Karpas-422 (cell line): ENCODE results near the gene CST6. TPM values are rescaled to one million over a fixed set of nuclear protein-coding genes. Genes with fewer than 3 reads are reported as not detected.
"Not testable (repeated sequence)": the region's sequence is repeated elsewhere in the genome, so short reads cannot be mapped to it uniquely, and the experiment has no call there.

Source experiments
- DNase-seq: peaks from one replicate; pipeline ENCODE4 v3.0.0-alpha.2; 2015
- H2AFZ ChIP-seq: fragments of 200-600 bp; sonication (generic); 2 replicates; pipeline ENCODE4 v1.6.1; 2014; ENCODE audit warnings: antibody characterized with exemption, low read length, mixed read lengths
- H3K27ac ChIP-seq: fragments of 200-600 bp; sonication (generic); 2 replicates; pipeline ENCODE4 v1.5.1; 2014; ENCODE audit warnings: mild to moderate bottlenecking, low read length, moderate library complexity
- H3K27me3 ChIP-seq: fragments of 200-600 bp; sonication (generic); 2 replicates; pipeline ENCODE4 v1.6.1; 2014; ENCODE audit warnings: low read length, mixed read lengths
- H3K36me3 ChIP-seq: fragments of 200-600 bp; sonication (generic); 2 replicates; pipeline ENCODE4 v1.6.1; 2014; ENCODE audit warnings: low read length, mixed read lengths; ENCODE audit not compliant: insufficient read depth
- H3K4me1 ChIP-seq: fragments of 200-600 bp; sonication (generic); 2 replicates; pipeline ENCODE4 v1.6.1; 2014; ENCODE audit warnings: mild to moderate bottlenecking, low read length, mixed read lengths
- H3K4me2 ChIP-seq: fragments of 200-600 bp; sonication (generic); 2 replicates; pipeline ENCODE4 v1.6.1; 2014; ENCODE audit warnings: low read length, low read depth, mild to moderate bottlenecking; ENCODE audit not compliant: poor library complexity, severe bottlenecking
- H3K4me3 ChIP-seq: fragments of 200-600 bp; sonication (generic); 2 replicates; pipeline ENCODE4 v1.5.1; 2014; ENCODE audit warnings: mild to moderate bottlenecking, antibody characterized with exemption, low read length, mixed read lengths
- H3K79me2 ChIP-seq: fragments of 200-600 bp; sonication (generic); 2 replicates; pipeline ENCODE4 v1.6.1; 2014; ENCODE audit warnings: mild to moderate bottlenecking, low read length, mixed read lengths
- H3K9ac ChIP-seq: fragments of 200-600 bp; sonication (generic); 2 replicates; pipeline ENCODE4 v1.6.0; 2014; ENCODE audit warnings: low read length
- H3K9me2 ChIP-seq: fragments of 200-600 bp; sonication (generic), shearing (Covaris generic); replicated peaks from 2 replicates; pipeline ENCODE4 v1.6.0; 2014; ENCODE audit warnings: mild to moderate bottlenecking, low read length, moderate library complexity; ENCODE audit not compliant: insufficient read depth
- H3K9me3 ChIP-seq: fragments of 300-700, 200-600 bp; sonication (generic); 2 replicates; pipeline ENCODE4 v1.6.1; 2014; ENCODE audit warnings: low read length, mixed read lengths
- H4K20me1 ChIP-seq: fragments of 200-600 bp; sonication (generic); 2 replicates; pipeline ENCODE4 v1.6.1; 2014; ENCODE audit warnings: mild to moderate bottlenecking, antibody characterized with exemption, low read length, low read depth; ENCODE audit not compliant: insufficient read depth
- total RNA-seq: library from RNA; depleted of rRNA; stranded (reverse); fragments of >200 nt; shearing (Covaris generic); gene quantifications from 2 replicates; pipeline ENCODE4 v1.2.3, GENCODE V29; 2014; ENCODE audit warnings: low replicate concordance

CST6 gene
- total RNA-seq, 1 experiment from 2014 or later = not detected

GRCh38 chr11:66015936-66016792 lies 4.4 kb downstream of the CST6 start:
- no peak overlapping the region for H3K9ac ChIP-seq
- H3K27ac ChIP-seq = no peak overlapping the region
- H3K79me2 ChIP-seq = no peaks in the 10 kb centered on the region
- no peak overlapping the region for H3K4me2 ChIP-seq
- H3K9me3 ChIP-seq = no peaks in the 10 kb centered on the region
- H3K27me3 ChIP-seq = no peaks in the 10 kb centered on the region
- DNase-seq = no peak
- H3K4me1 ChIP-seq = no peaks in the 10 kb centered on the region
- no peaks in the 10 kb centered on the region for H3K9me2 ChIP-seq
- no peaks in the 10 kb centered on the region for H4K20me1 ChIP-seq
- H3K4me3 ChIP-seq = no peak overlapping the region
- no peaks in the 10 kb centered on the region for H3K36me3 ChIP-seq
- no peak overlapping the region for H2AFZ ChIP-seq

- no peaks in the 10 kb centered on the region for H3K79me2 ChIP-seq
- no peaks in the 10 kb centered on the region for H3K4me1 ChIP-seq
- no peaks in the 10 kb centered on the region for H3K9me3 ChIP-seq
- no peaks in the 10 kb centered on the region for H3K27me3 ChIP-seq
- H3K36me3 ChIP-seq = no peaks in the 10 kb centered on the region
- no peak overlapping the region for H3K4me3 ChIP-seq
- H3K27ac ChIP-seq = no peak overlapping the region
- H3K4me2 ChIP-seq = no peak overlapping the region
- H3K9ac ChIP-seq = no peak overlapping the region
- no peaks in the 10 kb centered on the region for H4K20me1 ChIP-seq
- DNase-seq = no peak
- no peaks in the 10 kb centered on the region for H3K9me2 ChIP-seq
- no peak overlapping the region for H2AFZ ChIP-seq
These were observed 5.0 kb downstream of the CST6 start for GRCh38 chr11:66016793-66017177.

GRCh38 chr11:66017321-66017720 lies 5.5 kb downstream of the CST6 start:
- no peaks in the 10 kb centered on the region for H3K79me2 ChIP-seq
- no peak overlapping the region for H2AFZ ChIP-seq
- H3K9me2 ChIP-seq = no peaks in the 10 kb centered on the region
- no peaks in the 10 kb centered on the region for H3K36me3 ChIP-seq
- H3K4me3 ChIP-seq = no peak overlapping the region
- H3K9me3 ChIP-seq = no peaks in the 10 kb centered on the region
- no peak overlapping the region for H3K27ac ChIP-seq
- DNase-seq = no peak
- H4K20me1 ChIP-seq = no peaks in the 10 kb centered on the region
- H3K4me2 ChIP-seq = no peak overlapping the region
- no peaks in the 10 kb centered on the region for H3K4me1 ChIP-seq
- H3K9ac ChIP-seq = no peak overlapping the region
- no peaks in the 10 kb centered on the region for H3K27me3 ChIP-seq

GRCh38 chr11:66020212-66020611 lies 8.4 kb downstream of the CST6 start:
- no peak overlapping the region for H3K27ac ChIP-seq

GRCh38 chr11:66020618-66021357 lies 9.0 kb downstream of the CST6 start:
- Histone ChIP-seq H3K9me3 (no peaks in the 10 kb centered on the region), H3K4me2 (no peak overlapping the region), H3K9ac (no peak overlapping the region), H3K27ac (no peak overlapping the region), H3K9me2 (no peaks in the 10 kb centered on the region), H4K20me1 (no peaks in the 10 kb centered on the region), H3K36me3 (no peaks in the 10 kb centered on the region), H2AFZ (no peak overlapping the region), H3K4me1 (no peaks in the 10 kb centered on the region), H3K4me3 (no peak overlapping the region), H3K27me3 (no peaks in the 10 kb centered on the region), H3K79me2 (no peaks in the 10 kb centered on the region)
- DNase-seq = no peak

More at GRCh38 chr11:66020212-66020611, 8.4 kb downstream of the CST6 start:
- H3K9ac ChIP-seq = no peak overlapping the region
- no peak overlapping the region for H3K4me3 ChIP-seq
- H3K27me3 ChIP-seq = no peaks in the 10 kb centered on the region
- no peak for DNase-seq
- no peaks in the 10 kb centered on the region for H3K79me2 ChIP-seq
- no peaks in the 10 kb centered on the region for H3K4me1 ChIP-seq
- H3K36me3 ChIP-seq = no peaks in the 10 kb centered on the region
- H3K9me2 ChIP-seq = no peaks in the 10 kb centered on the region
- H3K4me2 ChIP-seq = no peak overlapping the region
- H2AFZ ChIP-seq = no peak overlapping the region
- no peaks in the 10 kb centered on the region for H3K9me3 ChIP-seq
- no peaks in the 10 kb centered on the region for H4K20me1 ChIP-seq

- no peak overlapping the region for H3K9ac ChIP-seq
- no peak overlapping the region for H3K4me3 ChIP-seq
- peak overlapping the region; percentile 13 for H3K4me2 ChIP-seq
These were observed 10.8 kb downstream of the CST6 start for GRCh38 chr11:66022401-66023185.

GRCh38 chr11:66023186-66023440 lies 11.3 kb downstream of the CST6 start:
- H3K79me2 ChIP-seq, H4K20me1 ChIP-seq, H3K9me2 ChIP-seq, H3K27me3 ChIP-seq, H3K9me3 ChIP-seq, H3K4me2 ChIP-seq, DNase-seq, H3K27ac ChIP-seq, H3K9ac ChIP-seq, H3K36me3 ChIP-seq, H3K4me1 ChIP-seq, H2AFZ ChIP-seq, H3K4me3 ChIP-seq: not testable (repeated sequence)

More at GRCh38 chr11:66022401-66023185, 10.8 kb downstream of the CST6 start:
- H2AFZ ChIP-seq = no peak overlapping the region
- H3K36me3 ChIP-seq = no peaks in the 10 kb centered on the region
- H3K4me1 ChIP-seq = no peaks in the 10 kb centered on the region
- no peaks in the 10 kb centered on the region for H4K20me1 ChIP-seq
- peak; percentile 91 for DNase-seq
- H3K9me2 ChIP-seq = no peaks in the 10 kb centered on the region
- H3K27ac ChIP-seq = no peak overlapping the region
- H3K27me3 ChIP-seq = no peaks in the 10 kb centered on the region
- no peaks in the 10 kb centered on the region for H3K9me3 ChIP-seq
- H3K79me2 ChIP-seq = no peaks in the 10 kb centered on the region

GRCh38 chr11:66026017-66026529 lies 14.3 kb downstream of the CST6 start, which contains the start of gene CATSPER1:
Gene CATSPER1, minus strand, starts transcription at chr11:66026479. Its CDS starts 100 bp downstream, at chr11:66026379.
- Histone ChIP-seq H3K79me2 (no peaks in the 10 kb centered on the region), H3K4me3 (no peak within 1 kb of the TSS), H2AFZ (no peak within 1 kb of the TSS), H3K9ac (no peak within 1 kb of the TSS), H3K27me3 (no peaks in the 10 kb centered on the region), H3K27ac (no peak within 1 kb of the TSS), H3K4me2 (no peak within 1 kb of the TSS), H3K4me1 (no peaks in the 10 kb centered on the region), H4K20me1 (no peaks in the 10 kb centered on the region), H3K9me2 (no peaks in the 10 kb centered on the region), H3K36me3 (no peaks in the 10 kb centered on the region), H3K9me3 (no peaks in the 10 kb centered on the region)
- no peak for DNase-seq
